GM18517 (cell line): ENCODE measurements around the gene ANO5.
A peak's percentile ranks its signal among the peaks of the same experiment; 100 is the strongest.

Source experiments
- ATAC-seq: cut with Tn5 transposase; IDR thresholded peaks from one replicate; pipeline ENCODE4 v1.9.1; 2021; ENCODE audit warnings: mild to moderate bottlenecking, moderate library complexity; ENCODE audit not compliant: unreplicated experiment

Gene ANO5

GRCh38 chr11:22192642-22193347, at the start of gene ANO5:
Gene ANO5, plus strand, starts transcription at chr11:22193085. Its CDS starts 408 bp downstream, at chr11:22193493.
- ATAC-seq = peak; percentile 42

- no peak for ATAC-seq
Observed at GRCh38 chr11:22151649-22152197, 41.2 kb upstream of the ANO5 start.

GRCh38 chr11:22157531-22157930, 35.4 kb upstream of the ANO5 start:
- no peak for ATAC-seq

- no peak for ATAC-seq
Observed at GRCh38 chr11:22161489-22161888, 31.4 kb upstream of the ANO5 start.

GRCh38 chr11:22162756-22163155, 30.1 kb upstream of the ANO5 start:
- ATAC-seq = no peak

- ATAC-seq = peak; percentile 87
Observed at GRCh38 chr11:22163394-22163797, 29.5 kb upstream of the ANO5 start.

GRCh38 chr11:22165087-22165486, 27.8 kb upstream of the ANO5 start:
- no peak for ATAC-seq

- ATAC-seq = no peak
Observed at GRCh38 chr11:22165759-22166513, 26.9 kb upstream of the ANO5 start.

- ATAC-seq = no peak
Observed at GRCh38 chr11:22169833-22170232, 23.1 kb upstream of the ANO5 start.

GRCh38 chr11:22173532-22173931, 19.4 kb upstream of the ANO5 start:
- no peak for ATAC-seq

GRCh38 chr11:22177186-22177585, 15.7 kb upstream of the ANO5 start:
- no peak for ATAC-seq

- ATAC-seq = no peak
Observed at GRCh38 chr11:22179626-22180025, 13.3 kb upstream of the ANO5 start.

GRCh38 chr11:22180131-22180530, 12.8 kb upstream of the ANO5 start:
- no peak for ATAC-seq

- ATAC-seq = no peak
Observed at GRCh38 chr11:22189660-22190059, 3.2 kb upstream of the ANO5 start.

GRCh38 chr11:22190827-22191463, 1.9 kb upstream of the ANO5 start:
- peak; percentile 40 for ATAC-seq

GRCh38 chr11:22192289-22192641, 620 bp upstream of the ANO5 start:
- ATAC-seq = no peak

- ATAC-seq = peak; percentile 37
Observed at GRCh38 chr11:22193348-22194051, 615 bp downstream of the ANO5 start.

- no peak for ATAC-seq
Observed at GRCh38 chr11:22194306-22194705, 1.4 kb downstream of the ANO5 start.

GRCh38 chr11:22194907-22195306, 2.0 kb downstream of the ANO5 start:
- ATAC-seq = no peak

GRCh38 chr11:22197139-22198005, 4.5 kb downstream of the ANO5 start:
- no peak for ATAC-seq
